K562 (cell line): ENCODE data around the gene MRPL52. TPM values are rescaled to one million over a fixed set of nuclear protein-coding genes. Genes with fewer than 3 reads are reported as not detected.

Experiments
- BRF2 ChIP-seq: IDR thresholded peaks from 3 replicates; pipeline ENCODE4 v1.6.1; 2011; ENCODE audit warnings: borderline replicate concordance, mild to moderate bottlenecking; ENCODE audit not compliant: insufficient read length, insufficient read depth
- DDX20 ChIP-seq: fragments of 450-650 bp; IDR thresholded peaks from 2 replicates; pipeline ENCODE4 v1.6.1; 2016; ENCODE audit warnings: missing genetic modification characterization, low read depth, mild to moderate bottlenecking, missing compliant biosample characterization, moderate library complexity
- FOS ChIP-seq: IDR thresholded peaks from 3 replicates; pipeline ENCODE4 v1.6.1; 2011; ENCODE audit not compliant: insufficient read length; ENCODE audit errors: extremely low read depth
- MNT ChIP-seq, 2 experiments: fragments of 450-650 bp; conservative IDR thresholded peaks; 2 replicates each; pipeline ENCODE4 v1.6.1; 2017; ENCODE audit warnings: mild to moderate bottlenecking in 2 of 2, moderate library complexity in 2 of 2
- NCOA6 ChIP-seq: fragments of 450-650 bp; IDR thresholded peaks from 2 replicates; pipeline ENCODE4 v1.6.1; 2017; ENCODE audit warnings: mild to moderate bottlenecking
- NFIX ChIP-seq: fragments of 250-450 bp; sonication (Bioruptor Pico); IDR thresholded peaks from 2 replicates; pipeline ENCODE4 v1.4.0; 2020; ENCODE audit warnings: low read depth, mild to moderate bottlenecking, moderate library complexity
- RBM17 ChIP-seq: fragments of 200-400 bp; formaldehyde crosslinking; IDR thresholded peaks from 2 replicates; pipeline ENCODE4 v1.6.1; 2017; ENCODE audit warnings: low read depth, mild to moderate bottlenecking, low read length, borderline replicate concordance
- STAG1 ChIP-seq: sonication (generic); formaldehyde crosslinking; IDR thresholded peaks from 2 replicates; pipeline ENCODE4 v1.5.0; 2020; ENCODE audit warnings: missing genetic modification reagents, borderline replicate concordance
- ZNF175 ChIP-seq: fragments of 200-800 bp; sonication (Bioruptor generic); IDR thresholded peaks from 2 replicates; pipeline ENCODE4 v1.6.1; 2016; ENCODE audit warnings: low read depth, mild to moderate bottlenecking, missing genetic modification characterization, missing compliant biosample characterization
- ZNF395 ChIP-seq: fragments of 200-800 bp; sonication (Bioruptor generic); IDR thresholded peaks from 2 replicates; pipeline ENCODE4 v1.6.1; 2017; ENCODE audit warnings: missing genetic modification characterization, missing compliant biosample characterization
- ZNF408 ChIP-seq: fragments of 250-450 bp; sonication (Bioruptor Pico); IDR thresholded peaks from 2 replicates; pipeline ENCODE4 v1.4.0; 2020; ENCODE audit warnings: low read depth, mild to moderate bottlenecking, moderate library complexity
- ZNF511 ChIP-seq: sonication (generic); formaldehyde crosslinking; IDR thresholded peaks from 2 replicates; pipeline ENCODE4 v1.8.0; 2022; ENCODE audit warnings: mild to moderate bottlenecking, missing genetic modification reagents
- ZNF586 ChIP-seq: fragments of 450-650 bp; formaldehyde crosslinking; conservative IDR thresholded peaks from 2 replicates; pipeline ENCODE4 v1.4.0; 2020; ENCODE audit warnings: mild to moderate bottlenecking, moderate library complexity
- ZNF639 ChIP-seq, 2 experiments: fragments of 200-800 bp in 1 of 2; sonication (Bioruptor generic) in 1 of 2; sonication (generic) in 1 of 2; formaldehyde crosslinking in 1 of 2; IDR thresholded peaks in 1 of 2; conservative IDR thresholded peaks in 1 of 2; 2 replicates each; pipeline versions ENCODE4 v1.5.0 to v1.6.1; 2016 to 2020; ENCODE audit warnings: missing compliant biosample characterization in 1 of 2, missing genetic modification characterization in 1 of 2, missing genetic modification reagents in 1 of 2
- polyA plus RNA-seq, 8 experiments: library from polyadenylated mRNA; depleted of rRNA in 4 of 8; stranded (reverse) in 5 of 8; unstranded in 3 of 8; fragments of >200 nt; fragmentation: Nextera tagmentation in 2 of 8; fragmentation: Illumina TruSeq in 1 of 8; extraction: Ambion mirVana in 2 of 8; extraction: Trizol in 1 of 8; gene quantifications; 2 replicates each; pipeline versions ENCODE4 v1.2.1 to v1.2.3, GENCODE V29; 2011 to 2014; ENCODE audit warnings: inconsistent platforms in 1 of 8, missing spikeins in 1 of 8
- total RNA-seq, 7 experiments: library from RNA; depleted of rRNA in 6 of 7; stranded (reverse); fragments of >200 nt in 6 of 7; fragmentation: Illumina TruSeq in 2 of 7; extraction: Trizol in 2 of 7; gene quantifications; 2 replicates each; pipeline versions ENCODE4 v1.2.1 to v1.2.3, GENCODE V29; 2011 to 2021; ENCODE audit warnings: low replicate concordance in 1 of 7

The MRPL52 gene
- total and polyA plus RNA-seq, 9 of the 15 experiments (the other 6 are each of a cell fraction or from before 2014, with no cell fraction given), result 56.5 to 213 (median 168) TPM

GRCh38 chr14:22852940-22853767 lies 23.5 kb downstream of the MRPL52 start (continued):
- peak; percentile 65 to 73; a peak in 3 of 4 replicates for TF ChIP-seq MNT (conservative IDR thresholded peaks at IDR 0.05)
- no peak for TF ChIP-seq NCOA6
- TF ChIP-seq ZNF511 (CRISPR knock-in tag), result peak; percentile 43; the same call in 1 of the 2 replicates
- TF ChIP-seq ZNF639 (CRISPR knock-in tag; conservative IDR thresholded peaks at IDR 0.05 in 1 of 2, IDR thresholded peaks at IDR 0.05 in 1 of 2), result no peak
- no peak for TF ChIP-seq DDX20 (tag)
- TF ChIP-seq BRF2, result no peak
- no peak for TF ChIP-seq ZNF408 (CRISPR knock-in tag)
- TF ChIP-seq ZNF586, result no peak; the same call in 1 of the 2 replicates
- TF ChIP-seq FOS, result no peak
- TF ChIP-seq RBM17, result no peak
- no peak for TF ChIP-seq NFIX (CRISPR knock-in tag)
- peak; percentile 92 for TF ChIP-seq STAG1 (CRISPR knock-in tag)
- TF ChIP-seq ZNF395, result no peak
- TF ChIP-seq ZNF175 (CRISPR knock-in tag), result no peak
